Measurements from ENCODE around the gene PEF1.

- TF ChIP-seq POLR2AphosphoS5 (IDR thresholded peaks at IDR 0.05) (no peak), EP300 (IDR thresholded peaks at IDR 0.05) (no peak)
These were observed 32.7 kb upstream of the PEF1 start for GRCh38 chr1:31677401-31677800.

All from suprapubic skin (tissue), 4 donors.